Activated CD8-positive, alpha-beta memory T cell treated with anti-CD3 and anti-CD28 coated beads, Interleukin-2, amount 50 U/mL, for 48 hours (primary cell): Measurements from ENCODE around the gene PHOX2B.

Source experiments
- DNase-seq: peaks from one replicate; pipeline ENCODE4 v3.0.0-alpha.2; 2020

PHOX2B gene

DNA sequence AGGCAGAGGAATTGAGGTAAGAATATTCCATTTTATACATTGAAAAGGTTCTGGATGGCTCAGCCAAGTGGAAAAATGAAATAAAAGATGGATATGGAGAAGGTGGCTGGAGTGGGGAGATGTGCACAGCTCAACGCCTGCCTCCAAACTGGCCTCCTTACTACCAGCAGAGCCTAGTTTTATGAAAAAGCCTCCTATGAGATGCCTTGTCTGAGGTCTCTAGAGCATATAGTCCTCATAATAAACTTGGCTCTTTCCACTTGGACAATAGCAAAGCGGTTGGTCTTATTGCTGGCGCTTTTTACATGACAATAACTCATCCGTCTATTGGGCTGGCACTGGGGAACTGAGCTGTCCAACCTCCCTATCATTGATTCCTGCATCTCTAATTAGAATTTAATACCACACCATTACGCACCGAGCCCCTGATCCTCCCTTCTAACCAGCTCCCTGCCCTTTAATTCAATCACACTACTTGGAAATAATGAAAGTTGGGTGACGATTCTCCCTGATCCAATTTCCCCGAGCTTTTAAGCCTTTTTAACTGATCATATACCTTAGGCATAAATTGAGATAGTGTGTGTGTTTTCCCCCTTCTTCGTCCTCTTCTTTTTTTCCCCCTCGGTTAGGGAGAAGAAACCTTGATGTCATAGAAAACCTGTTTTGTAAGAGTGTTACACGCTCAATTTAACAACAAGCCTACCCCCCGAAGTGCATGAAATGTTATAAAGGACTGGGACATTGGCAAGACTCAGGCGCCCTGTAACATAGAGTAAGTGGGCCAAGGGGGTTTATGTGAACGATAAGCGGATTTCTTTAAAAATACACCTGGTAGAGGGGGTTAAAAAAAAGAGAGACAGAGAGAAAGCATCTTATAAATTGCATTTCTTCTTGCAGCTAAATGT, at the start of gene PHOX2B:
Gene PHOX2B, minus strand, starts transcription at position 155 of the 905 bp plus-strand sequence. Its CDS starts 115 bp downstream, at position 40.
- no peak for DNase-seq

- no peak for DNase-seq
These were observed 48.7 kb upstream of the PHOX2B start for GRCh38 chr4:41797260-41797659.

DNA sequence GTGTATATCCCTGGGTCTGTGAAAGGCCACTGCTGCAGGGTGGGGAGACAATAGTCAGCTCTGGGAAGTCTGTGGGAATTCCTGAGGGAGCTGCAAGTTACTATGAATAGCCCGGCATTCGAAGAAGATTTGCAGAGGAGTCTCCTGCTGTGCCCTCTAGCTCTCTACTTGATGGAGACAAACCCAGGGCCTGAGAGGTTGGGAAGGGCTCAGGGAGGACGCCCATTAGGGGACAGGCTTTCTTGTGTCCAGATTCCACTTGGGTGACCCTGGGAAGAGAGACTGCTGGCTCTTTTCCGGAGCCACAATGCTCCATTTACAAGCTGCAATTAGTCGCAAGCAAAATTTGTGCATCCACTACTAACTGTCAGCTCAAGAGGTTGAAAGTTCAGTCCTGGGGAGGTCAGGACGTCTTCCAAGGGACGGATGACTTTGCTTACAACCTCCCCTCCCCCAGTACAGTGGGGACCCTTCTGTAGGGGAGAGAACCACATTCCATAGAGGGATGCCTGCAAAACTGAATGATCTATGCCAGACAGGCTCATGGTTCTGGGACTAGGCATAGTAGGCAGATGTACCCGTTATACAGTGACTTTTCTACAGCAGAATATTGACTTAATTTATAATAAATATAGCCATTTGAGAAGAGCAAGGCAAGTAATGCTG, 48.2 kb upstream of the PHOX2B start:
- no peak for DNase-seq

GRCh38 chr4:41795796-41796385, 47.4 kb upstream of the PHOX2B start:
- no peak for DNase-seq

- no peak for DNase-seq
These were observed 43.6 kb upstream of the PHOX2B start for GRCh38 chr4:41792166-41792565.

DNA sequence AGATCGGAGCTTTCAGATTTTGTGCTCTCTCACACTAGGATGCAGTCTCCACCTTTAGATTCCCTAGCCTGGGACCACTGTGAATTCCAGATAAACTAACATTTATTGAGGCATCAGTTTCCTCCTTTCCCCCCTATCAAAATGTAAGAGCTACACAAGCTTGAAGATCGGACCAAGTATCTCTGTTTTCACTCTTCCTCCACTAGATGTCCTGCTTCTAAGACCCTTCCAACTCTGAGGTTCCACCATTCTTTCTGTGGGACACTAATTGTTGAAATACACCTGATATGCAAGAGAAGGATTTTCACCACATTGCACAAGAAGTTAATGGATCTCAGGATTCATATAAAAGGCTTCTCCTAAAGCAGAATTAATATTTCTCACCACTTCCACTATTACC, 43.0 kb upstream of the PHOX2B start:
- DNase-seq = no peak

DNA sequence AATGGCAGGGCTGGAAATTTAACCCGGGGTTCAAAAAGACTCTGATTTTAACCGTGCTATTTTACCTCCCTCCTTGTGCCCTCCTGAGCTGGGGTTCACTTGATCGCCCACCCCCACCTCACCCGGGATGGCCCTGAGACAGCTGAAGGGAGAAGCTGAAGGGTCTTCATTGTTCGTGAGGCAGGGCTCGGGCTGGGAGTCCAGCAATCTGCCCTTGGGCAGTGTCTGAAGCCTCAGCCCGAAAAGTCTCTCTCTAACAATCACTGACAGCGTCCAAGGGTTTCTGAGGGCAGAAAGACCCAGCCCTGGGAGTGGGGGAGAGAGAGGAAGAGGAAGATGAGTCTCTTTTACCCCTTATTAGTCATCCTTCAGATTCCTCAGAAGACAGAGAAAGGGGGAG, 39.4 kb upstream of the PHOX2B start:
- no peak for DNase-seq

- DNase-seq = no peak
These were observed 37.1 kb upstream of the PHOX2B start for GRCh38 chr4:41785665-41786064.

GRCh38 chr4:41784191-41784979, 35.9 kb upstream of the PHOX2B start:
- DNase-seq = no peak

DNA sequence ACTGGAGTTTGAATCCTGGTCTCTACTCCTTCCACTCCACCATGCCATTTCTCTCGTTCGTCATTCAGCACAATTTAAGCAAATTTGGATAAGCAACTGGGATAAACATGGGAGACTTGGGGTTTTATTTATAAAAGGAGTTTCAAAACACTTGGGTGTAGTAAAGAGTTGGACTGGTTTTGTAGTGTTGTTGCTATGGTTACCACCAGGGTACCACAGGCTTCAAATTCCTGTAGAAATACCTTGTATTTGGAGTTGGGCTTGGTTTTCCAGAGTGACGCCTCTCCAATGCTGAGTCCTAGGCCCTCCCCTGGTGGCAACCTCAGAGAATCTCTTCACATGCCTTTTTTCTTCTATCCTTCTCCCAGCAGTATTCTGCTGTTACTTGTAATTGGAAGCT, 27.9 kb upstream of the PHOX2B start:
- no peak for DNase-seq

- DNase-seq = no peak
These were observed 15.2 kb upstream of the PHOX2B start for GRCh38 chr4:41763729-41764128.

GRCh38 chr4:41758884-41759283, 10.4 kb upstream of the PHOX2B start:
- no peak for DNase-seq

DNA sequence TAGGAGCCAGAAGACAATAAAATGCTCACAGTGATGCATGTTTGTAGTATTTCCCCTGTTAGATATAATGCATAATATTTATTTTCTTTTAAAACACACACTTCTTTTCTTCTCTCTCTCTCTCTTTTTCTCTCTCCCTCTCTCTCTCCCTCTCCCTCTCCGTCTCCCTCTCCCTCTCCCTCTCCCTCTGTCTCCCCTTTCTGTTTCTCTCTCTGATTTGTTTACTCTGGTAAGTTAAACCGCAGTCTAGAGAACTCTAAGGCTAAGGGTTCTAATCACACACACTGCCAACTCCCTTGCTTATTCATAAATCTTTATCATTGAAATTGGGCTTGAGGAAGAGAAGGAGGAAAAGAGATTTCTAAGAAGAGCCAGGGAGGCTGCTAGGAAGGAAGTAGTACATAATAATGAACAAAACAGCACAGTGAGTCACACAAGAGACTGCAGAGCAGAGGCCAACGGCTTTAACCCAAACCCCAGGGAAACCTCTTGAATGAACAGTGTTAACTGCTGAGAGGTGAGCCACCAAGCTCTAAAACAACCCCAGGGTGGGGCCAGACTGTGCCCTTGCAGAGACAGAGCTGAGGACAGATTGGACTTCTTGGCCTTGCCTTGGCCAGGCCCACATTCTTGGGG, 9.1 kb upstream of the PHOX2B start:
- DNase-seq = no peak

DNA sequence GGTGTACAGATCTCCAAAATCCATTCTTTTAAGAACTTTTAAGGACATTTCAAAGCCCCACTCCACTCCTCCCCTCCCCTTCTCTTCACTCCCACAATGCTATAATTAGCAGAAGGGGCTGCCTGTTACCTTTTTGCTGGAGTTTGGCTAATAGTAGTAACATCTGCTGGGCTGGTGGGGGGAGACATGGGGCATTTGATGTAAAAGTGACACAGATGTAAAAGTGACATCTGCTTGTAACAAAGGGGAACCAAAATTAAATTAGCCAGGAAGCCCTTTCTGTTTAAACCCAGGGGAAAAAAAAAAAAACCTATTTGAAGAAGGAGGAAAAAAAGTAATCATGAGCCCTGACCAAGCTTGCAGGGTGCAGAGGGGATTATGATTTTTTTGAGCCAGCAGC, 5.4 kb upstream of the PHOX2B start:
- DNase-seq = no peak

DNA sequence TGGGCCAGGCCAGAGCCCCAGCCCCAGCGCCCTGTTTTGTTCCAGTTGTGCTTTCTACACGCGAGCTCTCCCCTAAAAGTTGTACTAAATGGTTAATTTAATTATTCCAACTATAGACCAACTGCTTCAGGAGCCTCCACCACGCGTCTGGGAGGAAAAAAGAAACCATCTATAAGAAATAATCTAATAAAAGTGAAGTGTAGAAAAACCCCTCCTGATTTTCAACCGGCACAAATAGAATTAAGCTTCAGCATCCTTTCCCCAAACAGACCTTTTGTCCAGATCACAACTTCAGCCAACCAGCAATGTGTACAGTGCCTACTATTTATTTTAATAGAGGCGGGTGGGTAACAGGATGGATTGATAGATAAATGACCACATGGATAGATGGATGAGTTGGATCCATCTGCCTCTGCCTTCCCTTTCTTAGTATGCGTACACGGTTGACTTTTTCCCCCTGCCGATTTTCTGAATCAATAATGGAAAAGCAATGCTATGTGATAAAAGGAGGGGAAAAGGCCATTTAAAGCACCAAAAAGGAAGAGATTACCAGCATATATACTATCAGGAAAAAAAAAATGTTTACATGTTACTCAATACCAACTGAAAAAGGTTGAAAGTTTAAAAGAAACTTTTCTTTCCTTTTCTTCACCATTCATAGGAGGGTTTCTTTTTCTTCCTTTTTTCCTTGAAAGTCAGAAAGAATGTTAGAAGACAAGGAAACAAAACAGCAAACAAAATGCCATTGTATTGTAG, 3.7 kb upstream of the PHOX2B start:
- no peak for DNase-seq

- DNase-seq = peak; percentile 63
These were observed 3.0 kb upstream of the PHOX2B start for GRCh38 chr4:41751449-41752061.

DNA sequence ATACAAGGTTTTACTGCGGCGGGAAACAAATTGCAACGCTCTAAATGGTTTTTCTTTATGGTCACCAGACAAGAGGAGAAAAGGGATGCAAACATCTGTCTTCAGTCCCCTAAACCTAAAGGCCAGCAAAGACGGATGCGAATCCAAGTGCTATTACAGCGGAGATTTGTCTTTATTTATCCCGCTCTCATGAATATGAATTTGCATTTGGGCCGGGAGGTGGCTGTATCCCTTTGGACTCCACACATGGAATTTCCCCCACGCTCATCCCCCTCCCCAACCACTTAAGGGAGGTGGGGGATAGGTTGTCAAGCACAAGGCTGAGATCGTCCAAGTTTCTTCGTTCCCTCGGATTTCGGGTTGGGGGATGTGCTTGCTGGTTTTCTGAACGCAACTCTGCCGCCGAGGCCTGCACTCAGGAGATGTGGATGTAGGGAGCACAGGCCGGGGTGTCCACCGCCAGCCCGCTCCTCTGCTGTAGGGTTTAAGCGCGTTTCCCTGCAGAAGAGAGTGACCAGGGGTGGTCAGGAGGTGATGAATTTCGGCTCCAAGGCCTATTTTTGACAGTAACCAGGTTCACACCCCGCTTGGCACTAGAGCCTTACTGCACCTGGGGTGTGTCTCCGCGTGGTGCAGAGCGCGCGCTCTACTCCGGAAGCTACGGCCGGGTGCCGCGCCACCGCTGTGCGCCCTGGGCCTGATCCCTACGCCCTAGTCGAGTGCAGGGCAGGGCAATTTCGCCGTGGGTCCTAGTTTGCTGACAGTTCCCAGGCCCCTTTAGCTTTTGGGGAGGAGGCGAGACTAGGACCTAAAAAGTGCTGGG, 2.3 kb upstream of the PHOX2B start:
- DNase-seq = no peak

GRCh38 chr4:41750121-41750625, 1.6 kb upstream of the PHOX2B start:
- DNase-seq = no peak

DNA sequence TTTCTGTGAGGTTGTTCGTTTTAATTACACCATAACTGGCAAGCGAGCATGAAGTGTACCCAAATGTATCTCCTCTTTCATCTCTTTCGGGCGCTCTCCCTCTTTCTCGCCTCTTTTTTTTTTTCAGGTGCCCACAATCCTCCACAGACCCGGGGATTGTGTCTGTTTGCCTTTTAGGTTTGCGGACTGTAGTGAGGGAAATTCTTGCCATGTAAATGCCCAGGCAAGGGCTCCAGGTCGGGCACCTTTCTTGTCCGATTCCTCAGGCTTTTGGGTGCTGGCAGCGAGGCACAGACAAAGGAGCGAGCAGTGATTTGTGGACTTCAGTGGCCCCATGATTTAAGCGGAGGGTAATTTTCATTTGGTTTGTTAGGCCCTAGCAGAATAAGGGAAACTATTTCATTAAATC, 1.1 kb upstream of the PHOX2B start:
- DNase-seq = no peak

DNA sequence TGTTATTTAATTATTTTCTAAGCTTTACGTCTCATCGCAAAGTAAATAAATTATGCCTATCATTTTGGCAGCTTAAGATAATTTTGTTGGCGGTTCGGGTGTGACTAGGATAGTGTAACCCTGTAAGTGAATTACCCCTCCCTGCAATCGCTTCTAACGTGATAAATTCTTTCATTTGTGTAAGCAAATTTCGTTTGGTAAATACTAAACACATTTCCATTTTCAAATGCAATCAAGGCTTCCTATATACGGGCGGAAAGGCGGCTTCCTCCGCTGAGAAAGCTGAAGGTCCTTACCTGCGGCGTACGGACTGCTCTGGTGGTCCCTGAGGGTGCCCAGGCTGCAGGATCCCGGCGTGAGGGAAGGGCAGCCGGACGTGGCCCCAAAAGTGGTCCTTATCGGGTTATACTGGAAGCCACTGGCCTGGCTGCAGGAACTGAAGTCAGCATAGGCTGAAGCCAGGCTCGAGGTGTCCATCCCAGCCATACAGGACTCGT, 403 bp downstream of the PHOX2B start:
- DNase-seq = peak; percentile 52
